ENCODE data around the gene SLAMF9. TPM values are rescaled to one million over a fixed set of nuclear protein-coding genes. Genes with fewer than 3 reads are reported as not detected.

Gene SLAMF9
- polyA plus RNA-seq, 2 of the 4 experiments (the other 2 are of a cell fraction) = 0.22 to 0.25 TPM

DNA sequence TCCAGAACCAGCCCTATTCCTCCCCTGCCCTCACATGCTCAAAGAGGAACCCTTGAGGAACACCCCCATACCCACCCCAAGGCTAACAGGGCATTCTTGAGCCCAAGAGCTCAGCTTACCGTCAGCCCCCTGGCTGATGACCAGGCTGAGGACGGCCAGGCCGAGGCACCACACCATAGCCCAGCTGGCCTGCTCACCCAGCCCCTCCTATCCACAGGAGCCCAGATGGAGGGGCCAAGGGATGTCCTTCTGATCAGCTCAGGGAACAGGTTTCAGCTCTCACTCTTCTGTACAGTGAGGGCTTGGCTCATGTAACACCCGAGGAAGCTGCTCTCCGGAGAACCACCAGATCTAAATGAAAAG is 10.8 kb downstream of the SLAMF9 start:
- TF ChIP-seq HOXB5 (CRISPR knock-in tag; IDR thresholded peaks at IDR 0.05) = no peak
- TF ChIP-seq NFE2L2 (conservative IDR thresholded peaks at IDR 0.05; ENCODE audit: low read length) = no peak
- TF ChIP-seq POLR2A (IDR thresholded peaks at IDR 0.05; ENCODE audit: low read length) = no peak
- TF ChIP-seq RCOR1 (IDR thresholded peaks at IDR 0.05; ENCODE audit: low read depth, low read length) = no peak
- no peak for TF ChIP-seq PHF8 (IDR thresholded peaks at IDR 0.05; ENCODE audit: borderline replicate concordance, low read depth)
- no peak for TF ChIP-seq TP53 (CRISPR knock-in tag; IDR thresholded peaks at IDR 0.05)
- no peak for TF ChIP-seq CHD2 (IDR thresholded peaks at IDR 0.05; ENCODE audit: low read length, partially characterized antibody)
- no peak for TF ChIP-seq RFX5 (IDR thresholded peaks at IDR 0.05)
- TF ChIP-seq EHF (CRISPR knock-in tag; IDR thresholded peaks at IDR 0.05) = no peak
- TF ChIP-seq ZC3H11A (IDR thresholded peaks at IDR 0.05) = no peak
- TF ChIP-seq, protein P1, sequence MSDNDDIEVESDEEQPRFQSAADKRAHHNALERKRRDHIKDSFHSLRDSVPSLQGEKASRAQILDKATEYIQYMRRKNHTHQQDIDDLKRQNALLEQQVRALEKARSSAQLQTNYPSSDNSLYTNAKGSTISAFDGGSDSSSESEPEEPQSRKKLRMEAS (IDR thresholded peaks at IDR 0.05) = no peak
- TF ChIP-seq HOXB13 (CRISPR knock-in tag; IDR thresholded peaks at IDR 0.05; ENCODE audit: low read depth) = no peak
- TF ChIP-seq, protein P2, sequence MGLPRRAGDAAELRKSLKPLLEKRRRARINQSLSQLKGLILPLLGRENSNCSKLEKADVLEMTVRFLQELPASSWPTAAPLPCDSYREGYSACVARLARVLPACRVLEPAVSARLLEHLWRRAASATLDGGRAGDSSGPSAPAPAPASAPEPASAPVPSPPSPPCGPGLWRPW (IDR thresholded peaks at IDR 0.05) = no peak
- TF ChIP-seq, protein P3, sequence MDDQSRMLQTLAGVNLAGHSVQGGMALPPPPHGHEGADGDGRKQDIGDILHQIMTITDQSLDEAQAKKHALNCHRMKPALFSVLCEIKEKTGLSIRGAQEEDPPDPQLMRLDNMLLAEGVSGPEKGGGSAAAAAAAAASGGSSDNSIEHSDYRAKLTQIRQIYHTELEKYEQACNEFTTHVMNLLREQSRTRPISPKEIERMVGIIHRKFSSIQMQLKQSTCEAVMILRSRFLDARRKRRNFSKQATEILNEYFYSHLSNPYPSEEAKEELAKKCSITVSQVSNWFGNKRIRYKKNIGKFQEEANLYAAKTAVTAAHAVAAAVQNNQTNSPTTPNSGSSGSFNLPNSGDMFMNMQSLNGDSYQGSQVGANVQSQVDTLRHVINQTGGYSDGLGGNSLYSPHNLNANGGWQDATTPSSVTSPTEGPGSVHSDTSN (IDR thresholded peaks at IDR 0.05) = no peak
- no peak for TF ChIP-seq RARB (CRISPR knock-in tag; IDR thresholded peaks at IDR 0.05)
- TF ChIP-seq MAFK (IDR thresholded peaks at IDR 0.05; ENCODE audit: partially characterized antibody) = no peak
- no peak for TF ChIP-seq FOXS1 (CRISPR knock-in tag; IDR thresholded peaks at IDR 0.05)
- no peak for TF ChIP-seq ZFP36 (IDR thresholded peaks at IDR 0.05; ENCODE audit: borderline replicate concordance, partially characterized antibody)
- TF ChIP-seq, protein P4, sequence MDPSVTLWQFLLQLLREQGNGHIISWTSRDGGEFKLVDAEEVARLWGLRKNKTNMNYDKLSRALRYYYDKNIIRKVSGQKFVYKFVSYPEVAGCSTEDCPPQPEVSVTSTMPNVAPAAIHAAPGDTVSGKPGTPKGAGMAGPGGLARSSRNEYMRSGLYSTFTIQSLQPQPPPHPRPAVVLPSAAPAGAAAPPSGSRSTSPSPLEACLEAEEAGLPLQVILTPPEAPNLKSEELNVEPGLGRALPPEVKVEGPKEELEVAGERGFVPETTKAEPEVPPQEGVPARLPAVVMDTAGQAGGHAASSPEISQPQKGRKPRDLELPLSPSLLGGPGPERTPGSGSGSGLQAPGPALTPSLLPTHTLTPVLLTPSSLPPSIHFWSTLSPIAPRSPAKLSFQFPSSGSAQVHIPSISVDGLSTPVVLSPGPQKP (IDR thresholded peaks at IDR 0.05; ENCODE audit: low read depth, low read length) = no peak

GRCh38 chr1:159942632-159943277 is 11.3 kb downstream of the SLAMF9 start:
- H3K4me2 ChIP-seq = no peak overlapping the region
- no peak overlapping the region for H3K27ac ChIP-seq
- 65% methylated on average over 15 of the region's 15 CpGs for WGBS (ENCODE audit: missing lambda C conversion rate)
- DNase-seq (ENCODE audit: low read depth in 1 of 2, low spot score in 1 of 2) = no peak
- POLR2A ChIA-PET = no interaction called here
- H3K4me1 ChIP-seq = peaks cover 8% of the 10 kb centered on the region; the same call in 2 of the 3 replicates
- no peaks in the 10 kb centered on the region for H3K9me3 ChIP-seq
- ATAC-seq = no peak
- TF ChIP-seq MYC (IDR thresholded peaks at IDR 0.05; ENCODE audit: borderline replicate concordance, low read length) = no peak
- no peak for TF ChIP-seq RCOR1 (IDR thresholded peaks at IDR 0.05; ENCODE audit: low read depth, low read length)
- TF ChIP-seq, protein P5, sequence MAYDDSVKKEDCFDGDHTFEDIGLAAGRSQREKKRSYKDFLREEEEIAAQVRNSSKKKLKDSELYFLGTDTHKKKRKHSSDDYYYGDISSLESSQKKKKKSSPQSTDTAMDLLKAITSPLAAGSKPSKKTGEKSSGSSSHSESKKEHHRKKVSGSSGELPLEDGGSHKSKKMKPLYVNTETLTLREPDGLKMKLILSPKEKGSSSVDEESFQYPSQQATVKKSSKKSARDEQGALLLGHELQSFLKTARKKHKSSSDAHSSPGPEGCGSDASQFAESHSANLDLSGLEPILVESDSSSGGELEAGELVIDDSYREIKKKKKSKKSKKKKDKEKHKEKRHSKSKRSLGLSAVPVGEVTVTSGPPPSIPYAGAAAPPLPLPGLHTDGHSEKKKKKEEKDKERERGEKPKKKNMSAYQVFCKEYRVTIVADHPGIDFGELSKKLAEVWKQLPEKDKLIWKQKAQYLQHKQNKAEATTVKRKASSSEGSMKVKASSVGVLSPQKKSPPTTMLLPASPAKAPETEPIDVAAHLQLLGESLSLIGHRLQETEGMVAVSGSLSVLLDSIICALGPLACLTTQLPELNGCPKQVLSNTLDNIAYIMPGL (CRISPR knock-in tag; IDR thresholded peaks at IDR 0.05; ENCODE audit: borderline replicate concordance) = no peak
- TF ChIP-seq HDAC2 (IDR thresholded peaks at IDR 0.05) = no peak
- TF ChIP-seq KDM1A (IDR thresholded peaks at IDR 0.05; ENCODE audit: low read depth) = no peak
- TF ChIP-seq SREBF2 (IDR thresholded peaks at IDR 0.05) = no peak
- no peak for TF ChIP-seq HOXB13 (CRISPR knock-in tag; IDR thresholded peaks at IDR 0.05; ENCODE audit: low read depth)
- TF ChIP-seq, protein P6, sequence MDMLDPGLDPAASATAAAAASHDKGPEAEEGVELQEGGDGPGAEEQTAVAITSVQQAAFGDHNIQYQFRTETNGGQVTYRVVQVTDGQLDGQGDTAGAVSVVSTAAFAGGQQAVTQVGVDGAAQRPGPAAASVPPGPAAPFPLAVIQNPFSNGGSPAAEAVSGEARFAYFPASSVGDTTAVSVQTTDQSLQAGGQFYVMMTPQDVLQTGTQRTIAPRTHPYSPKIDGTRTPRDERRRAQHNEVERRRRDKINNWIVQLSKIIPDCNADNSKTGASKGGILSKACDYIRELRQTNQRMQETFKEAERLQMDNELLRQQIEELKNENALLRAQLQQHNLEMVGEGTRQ (IDR thresholded peaks at IDR 0.05) = no peak
- TF ChIP-seq BHLHE40 (IDR thresholded peaks at IDR 0.05; ENCODE audit: low read depth, low read length) = no peak
- H3K4me3 ChIP-seq = no peak overlapping the region
- FAIRE-seq = no peak
- CTCF ChIA-PET = interaction anchor here (0.6 to 2.8 kb wide), 2 partner anchors 51 to 64 kb away, joined by 4 to 29 read pairs; no protein-coding TSS in a partner anchor

More for the DNA sequence above, 10.8 kb downstream of the SLAMF9 start:
- Histone ChIP-seq H3K4me1 (peaks cover 5% of the 10 kb centered on the region; the same call in 1 of the 3 replicates), H3K4me2 (no peak overlapping the region), H3K4me3 (no peak overlapping the region), H3K9me3 (no peaks in the 10 kb centered on the region), H3K27ac (no peak overlapping the region)
- 78% methylated on average over 3 of the region's 5 CpGs for WGBS (ENCODE audit: missing lambda C conversion rate)
- DNase-seq (ENCODE audit: low read depth in 1 of 2, low spot score in 1 of 2) (no peak), ATAC-seq (no peak), FAIRE-seq (no peak)
- ChIA-PET POLR2A (no interaction called here), CTCF (interaction anchor here (0.6 to 4.2 kb wide), 3 partner anchors 50 to 64 kb away, joined by 4 to 30 read pairs (median 29); no protein-coding TSS in a partner anchor)

Data from A549 (cell line).